HFFc6 (cell line): Measurements from ENCODE around the gene RWDD1. TPM values are rescaled to one million over a fixed set of nuclear protein-coding genes. Genes with fewer than 3 reads are reported as not detected.
A peak's percentile ranks its signal among the peaks of the same experiment; 100 is the strongest.

ENCODE experiments used
- DNase-seq: peaks from one replicate; pipeline ENCODE4 v3.0.0-alpha.2; 2018
- H3K27ac Mint-ChIP-seq: 2 replicates; pipeline ENCODE4 v1.8.0; 2020; ENCODE audit warnings: mild to moderate bottlenecking, mixed read lengths
- H3K27me3 Mint-ChIP-seq: 2 replicates; pipeline ENCODE4 v1.8.0; 2021; ENCODE audit warnings: mild to moderate bottlenecking, moderate library complexity, mixed read lengths; ENCODE audit not compliant: insufficient read depth
- H3K36me3 Mint-ChIP-seq: 2 replicates; pipeline ENCODE4 v1.8.0; 2021; ENCODE audit warnings: low read depth, mixed read lengths
- H3K4me1 Mint-ChIP-seq: 2 replicates; pipeline ENCODE4 v1.8.0; 2020; ENCODE audit warnings: low read depth, mixed read lengths
- H3K4me3 Mint-ChIP-seq: 2 replicates; pipeline ENCODE4 v1.8.0; 2020; ENCODE audit warnings: mild to moderate bottlenecking, moderate library complexity, mixed read lengths
- H3K9me3 Mint-ChIP-seq: 2 replicates; pipeline ENCODE4 v1.8.0; 2020; ENCODE audit warnings: mild to moderate bottlenecking, mixed read lengths
- CTCF ChIP-seq: fragments of 200-600 bp; sonication (generic); IDR thresholded peaks from 2 replicates; pipeline ENCODE4 v1.5.0; 2021; ENCODE audit warnings: antibody characterized with exemption, mild to moderate bottlenecking
- total RNA-seq, 6 experiments: library from RNA; stranded (reverse); fragmentation: NEBNext Ultra II Directional; extraction: Animal tissue kit (Norgen Biotek cat#: 25700); gene quantifications; 2 replicates in 1 of 6; 3 replicates in 5 of 6; pipeline ENCODE4 v1.2.3, GENCODE V29; 2021

RWDD1 gene
- total RNA-seq, 6 experiments from 2014 or later, result 77.9 to 90.4 (median 86.5) TPM

- no peak within 1 kb of the TSS for H3K4me3 Mint-ChIP-seq
- H3K36me3 Mint-ChIP-seq, result no peaks in the 10 kb centered on the region
These were observed 17.9 kb upstream of the RWDD1 start, which contains the start of gene CALHM4 for GRCh38 chr6:116553451-116553850. CALHM4 (plus strand) TSS chr6:116553751; CDS start chr6:116553794, 43 bp downstream.

GRCh38 chr6:116556065-116556464 lies 15.2 kb upstream of the RWDD1 start:
- DNase-seq, result peak; percentile 76
- Mint-ChIP-seq H3K27ac (peak overlapping the region; percentile 87), H3K4me1 (peaks cover 64% of the 10 kb centered on the region), H3K36me3 (no peaks in the 10 kb centered on the region), H3K27me3 (no peaks in the 10 kb centered on the region), H3K4me3 (peak overlapping the region; percentile 46), H3K9me3 (no peaks in the 10 kb centered on the region)
- no peak for TF ChIP-seq CTCF

More at GRCh38 chr6:116553451-116553850, 17.9 kb upstream of the RWDD1 start, which contains the start of gene CALHM4:
- no peak for DNase-seq
- no peak for TF ChIP-seq CTCF
- Mint-ChIP-seq H3K27me3 (no peaks in the 10 kb centered on the region), H3K27ac (no peak within 1 kb of the TSS), H3K9me3 (no peaks in the 10 kb centered on the region), H3K4me1 (peaks cover 38% of the 10 kb centered on the region)

GRCh38 chr6:116556814-116557415 lies 14.4 kb upstream of the RWDD1 start:
- Mint-ChIP-seq H3K27me3 (no peaks in the 10 kb centered on the region), H3K4me1 (peaks cover 73% of the 10 kb centered on the region), H3K4me3 (peak overlapping the region; percentile 46), H3K27ac (peak overlapping the region; percentile 87), H3K9me3 (no peaks in the 10 kb centered on the region), H3K36me3 (no peaks in the 10 kb centered on the region)
- no peak for TF ChIP-seq CTCF
- DNase-seq, result no peak

GRCh38 chr6:116557893-116558292 lies 13.4 kb upstream of the RWDD1 start:
- Mint-ChIP-seq H3K9me3 (no peaks in the 10 kb centered on the region), H3K4me3 (peak overlapping the region; percentile 77), H3K4me1 (peaks cover 83% of the 10 kb centered on the region), H3K27me3 (no peaks in the 10 kb centered on the region), H3K36me3 (no peaks in the 10 kb centered on the region), H3K27ac (peak overlapping the region; percentile 87)
- DNase-seq, result peak; percentile 94
- no peak for TF ChIP-seq CTCF

- H3K36me3 Mint-ChIP-seq, result no peaks in the 10 kb centered on the region
- peaks cover 100% of the 10 kb centered on the region for H3K4me1 Mint-ChIP-seq
- H3K27ac Mint-ChIP-seq, result no peak overlapping the region
- no peak for DNase-seq
- H3K9me3 Mint-ChIP-seq, result no peaks in the 10 kb centered on the region
- TF ChIP-seq CTCF, result no peak
- no peak overlapping the region for H3K4me3 Mint-ChIP-seq
- H3K27me3 Mint-ChIP-seq, result no peaks in the 10 kb centered on the region
These were observed 11.2 kb upstream of the RWDD1 start for GRCh38 chr6:116560130-116560529.
